HepG2 (cell line): Measurements from ENCODE around the gene FBF1. TPM values are rescaled to one million over a fixed set of nuclear protein-coding genes. Genes with fewer than 3 reads are reported as not detected.

Experiments used
- BHLHE40 ChIP-seq: IDR thresholded peaks from 2 replicates; pipeline ENCODE4 v1.6.1; 2011; ENCODE audit warnings: low read length, improper control_type of control experiment
- EED ChIP-seq: sonication (generic); formaldehyde crosslinking; IDR thresholded peaks from 2 replicates; pipeline ENCODE4 v1.5.0; 2020; ENCODE audit warnings: mild to moderate bottlenecking, missing genetic modification reagents
- FIP1L1 ChIP-seq: fragments of 200-400 bp; formaldehyde crosslinking; IDR thresholded peaks from 2 replicates; pipeline ENCODE4 v1.6.1; 2018; ENCODE audit warnings: low read depth, mild to moderate bottlenecking, low read length, moderate library complexity, borderline replicate concordance; ENCODE audit not compliant: insufficient read depth
- ISL2 ChIP-seq: sonication (generic); formaldehyde crosslinking; IDR thresholded peaks from 2 replicates; pipeline ENCODE4 v1.5.0; 2020; ENCODE audit warnings: missing genetic modification reagents
- KLF16 ChIP-seq, 2 experiments: sonication (generic) in 1 of 2; formaldehyde crosslinking in 1 of 2; IDR thresholded peaks; 2 replicates each; pipeline versions ENCODE4 v1.6.1 to v1.8.0; 2016 to 2023; ENCODE audit warnings: missing genetic modification reagents in 2 of 2, missing compliant biosample characterization in 1 of 2
- ZNF589 ChIP-seq: sonication (generic); formaldehyde crosslinking; conservative IDR thresholded peaks from 2 replicates; pipeline ENCODE4 v1.8.0; 2022; ENCODE audit warnings: mild to moderate bottlenecking, moderate library complexity, missing genetic modification reagents
- ZNF839 ChIP-seq: sonication (generic); formaldehyde crosslinking; IDR thresholded peaks from 2 replicates; pipeline ENCODE4 v1.4.0; 2020; ENCODE audit warnings: missing genetic modification reagents, mild to moderate bottlenecking, borderline replicate concordance
- ZSCAN9 ChIP-seq: IDR thresholded peaks from 2 replicates; pipeline ENCODE4 v1.6.1; 2016; ENCODE audit warnings: borderline replicate concordance
- polyA plus RNA-seq, 8 experiments: library from polyadenylated mRNA; depleted of rRNA in 3 of 8; stranded (reverse) in 7 of 8; unstranded in 1 of 8; fragments of >200 nt; fragmentation: Illumina TruSeq in 4 of 8; extraction: Trizol in 4 of 8; gene quantifications; 2 replicates each; pipeline versions ENCODE4 v1.2.1 to v1.2.3, GENCODE V29; 2011 to 2016; ENCODE audit warnings: low read depth in 4 of 8, missing spikeins in 1 of 8, mixed read lengths in 1 of 8; ENCODE audit not compliant: insufficient read depth in 1 of 8
- total RNA-seq, 5 experiments: library from RNA; depleted of rRNA; stranded (reverse); fragments of >200 nt; fragmentation: Illumina TruSeq; extraction: Trizol; gene quantifications; 2 replicates each; pipeline ENCODE4 v1.2.3, GENCODE V29; 2016; ENCODE audit warnings: low read depth in 1 of 5
- TF ChIP-seq, protein P1 (sequence below): sonication (generic); formaldehyde crosslinking; IDR thresholded peaks from 2 replicates; pipeline ENCODE4 v1.9.0; 2021; ENCODE audit warnings: mild to moderate bottlenecking, missing genetic modification reagents
- TF ChIP-seq, protein P2 (sequence below): IDR thresholded peaks from 2 replicates; pipeline ENCODE4 v1.6.1; 2012; ENCODE audit warnings: inconsistent platforms
- TF ChIP-seq, protein P3 (sequence below): IDR thresholded peaks from 2 replicates; pipeline ENCODE4 v1.6.1; 2016; ENCODE audit warnings: control low read depth
- TF ChIP-seq, protein P4 (sequence below): sonication (generic); formaldehyde crosslinking; IDR thresholded peaks from 2 replicates; pipeline ENCODE4 v1.5.0; 2020; ENCODE audit warnings: mild to moderate bottlenecking, missing genetic modification reagents
- TF ChIP-seq, protein P5 (sequence below): sonication (generic); formaldehyde crosslinking; IDR thresholded peaks from 2 replicates; pipeline ENCODE4 v1.4.0; 2020; ENCODE audit warnings: missing genetic modification reagents, mild to moderate bottlenecking, borderline replicate concordance

The FBF1 gene
- total and polyA plus RNA-seq, 2 of the 13 experiments (the other 11 are each of a cell fraction or from before 2014, with no cell fraction given), result 2.4 to 8.1 TPM

DNA sequence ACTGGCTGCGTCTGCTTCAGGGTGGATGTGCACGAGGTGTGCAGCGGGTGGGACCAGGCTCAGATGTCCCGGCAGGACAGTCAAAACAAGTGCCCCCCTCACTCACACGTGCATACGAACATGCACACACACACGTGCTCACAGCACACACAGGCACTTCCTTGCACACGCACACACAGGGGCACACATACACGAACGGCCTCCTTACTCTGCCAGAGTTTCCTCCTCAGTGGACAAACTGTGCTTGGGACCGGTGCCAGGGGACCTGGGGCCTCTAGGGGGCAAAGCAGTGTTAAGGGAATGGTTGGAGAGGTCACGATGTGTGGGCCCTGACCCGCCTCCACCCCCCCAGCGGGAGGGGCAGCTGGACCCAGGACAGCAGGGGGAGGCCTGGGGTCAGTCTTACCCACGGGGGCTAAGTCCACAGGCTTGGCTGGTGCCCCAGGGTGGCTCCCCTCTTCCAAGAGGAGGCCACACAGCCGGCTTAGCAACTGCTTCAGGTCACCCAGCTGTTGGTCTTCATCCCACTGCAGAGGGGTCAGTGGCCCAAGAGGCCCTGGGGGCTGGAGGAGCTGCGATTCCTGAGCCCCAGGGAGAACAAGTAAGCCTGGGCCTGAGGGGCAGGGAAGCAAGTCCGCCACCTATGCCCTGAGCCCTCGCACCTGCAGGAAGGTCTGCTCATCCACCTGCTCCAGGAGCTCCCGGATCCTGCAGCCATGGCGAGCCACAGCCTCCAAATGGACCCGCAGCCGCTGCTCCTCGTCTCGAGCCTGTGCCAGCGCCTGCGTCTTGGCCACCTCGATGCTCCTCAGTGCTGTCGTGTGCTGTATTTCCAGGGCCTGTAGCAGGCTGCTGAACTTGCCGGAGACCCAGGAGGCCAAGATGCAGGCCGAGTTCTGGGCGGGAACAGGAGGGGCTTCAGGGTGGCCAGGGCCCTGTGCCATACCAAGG is 49.0 kb downstream of the FBF1 start (continued):
- no peak for TF ChIP-seq ZSCAN9 (CRISPR knock-in tag)
- TF ChIP-seq ISL2 (CRISPR knock-in tag), result peak; percentile 88
- TF ChIP-seq, protein P1, sequence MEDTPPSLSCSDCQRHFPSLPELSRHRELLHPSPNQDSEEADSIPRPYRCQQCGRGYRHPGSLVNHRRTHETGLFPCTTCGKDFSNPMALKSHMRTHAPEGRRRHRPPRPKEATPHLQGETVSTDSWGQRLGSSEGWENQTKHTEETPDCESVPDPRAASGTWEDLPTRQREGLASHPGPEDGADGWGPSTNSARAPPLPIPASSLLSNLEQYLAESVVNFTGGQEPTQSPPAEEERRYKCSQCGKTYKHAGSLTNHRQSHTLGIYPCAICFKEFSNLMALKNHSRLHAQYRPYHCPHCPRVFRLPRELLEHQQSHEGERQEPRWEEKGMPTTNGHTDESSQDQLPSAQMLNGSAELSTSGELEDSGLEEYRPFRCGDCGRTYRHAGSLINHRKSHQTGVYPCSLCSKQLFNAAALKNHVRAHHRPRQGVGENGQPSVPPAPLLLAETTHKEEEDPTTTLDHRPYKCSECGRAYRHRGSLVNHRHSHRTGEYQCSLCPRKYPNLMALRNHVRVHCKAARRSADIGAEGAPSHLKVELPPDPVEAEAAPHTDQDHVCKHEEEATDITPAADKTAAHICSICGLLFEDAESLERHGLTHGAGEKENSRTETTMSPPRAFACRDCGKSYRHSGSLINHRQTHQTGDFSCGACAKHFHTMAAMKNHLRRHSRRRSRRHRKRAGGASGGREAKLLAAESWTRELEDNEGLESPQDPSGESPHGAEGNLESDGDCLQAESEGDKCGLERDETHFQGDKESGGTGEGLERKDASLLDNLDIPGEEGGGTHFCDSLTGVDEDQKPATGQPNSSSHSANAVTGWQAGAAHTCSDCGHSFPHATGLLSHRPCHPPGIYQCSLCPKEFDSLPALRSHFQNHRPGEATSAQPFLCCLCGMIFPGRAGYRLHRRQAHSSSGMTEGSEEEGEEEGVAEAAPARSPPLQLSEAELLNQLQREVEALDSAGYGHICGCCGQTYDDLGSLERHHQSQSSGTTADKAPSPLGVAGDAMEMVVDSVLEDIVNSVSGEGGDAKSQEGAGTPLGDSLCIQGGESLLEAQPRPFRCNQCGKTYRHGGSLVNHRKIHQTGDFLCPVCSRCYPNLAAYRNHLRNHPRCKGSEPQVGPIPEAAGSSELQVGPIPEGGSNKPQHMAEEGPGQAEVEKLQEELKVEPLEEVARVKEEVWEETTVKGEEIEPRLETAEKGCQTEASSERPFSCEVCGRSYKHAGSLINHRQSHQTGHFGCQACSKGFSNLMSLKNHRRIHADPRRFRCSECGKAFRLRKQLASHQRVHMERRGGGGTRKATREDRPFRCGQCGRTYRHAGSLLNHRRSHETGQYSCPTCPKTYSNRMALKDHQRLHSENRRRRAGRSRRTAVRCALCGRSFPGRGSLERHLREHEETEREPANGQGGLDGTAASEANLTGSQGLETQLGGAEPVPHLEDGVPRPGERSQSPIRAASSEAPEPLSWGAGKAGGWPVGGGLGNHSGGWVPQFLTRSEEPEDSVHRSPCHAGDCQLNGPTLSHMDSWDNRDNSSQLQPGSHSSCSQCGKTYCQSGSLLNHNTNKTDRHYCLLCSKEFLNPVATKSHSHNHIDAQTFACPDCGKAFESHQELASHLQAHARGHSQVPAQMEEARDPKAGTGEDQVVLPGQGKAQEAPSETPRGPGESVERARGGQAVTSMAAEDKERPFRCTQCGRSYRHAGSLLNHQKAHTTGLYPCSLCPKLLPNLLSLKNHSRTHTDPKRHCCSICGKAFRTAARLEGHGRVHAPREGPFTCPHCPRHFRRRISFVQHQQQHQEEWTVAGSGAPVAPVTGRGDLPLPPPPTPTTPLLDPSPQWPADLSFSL, result no peak
- TF ChIP-seq, protein P2, sequence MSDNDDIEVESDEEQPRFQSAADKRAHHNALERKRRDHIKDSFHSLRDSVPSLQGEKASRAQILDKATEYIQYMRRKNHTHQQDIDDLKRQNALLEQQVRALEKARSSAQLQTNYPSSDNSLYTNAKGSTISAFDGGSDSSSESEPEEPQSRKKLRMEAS, result peak; percentile 78
- peak in 1 of 2 experiments; percentile 82; a peak in 2 of 4 replicates for TF ChIP-seq KLF16 (CRISPR knock-in tag; IDR thresholded peaks at IDR 0.05)
- TF ChIP-seq, protein P3, sequence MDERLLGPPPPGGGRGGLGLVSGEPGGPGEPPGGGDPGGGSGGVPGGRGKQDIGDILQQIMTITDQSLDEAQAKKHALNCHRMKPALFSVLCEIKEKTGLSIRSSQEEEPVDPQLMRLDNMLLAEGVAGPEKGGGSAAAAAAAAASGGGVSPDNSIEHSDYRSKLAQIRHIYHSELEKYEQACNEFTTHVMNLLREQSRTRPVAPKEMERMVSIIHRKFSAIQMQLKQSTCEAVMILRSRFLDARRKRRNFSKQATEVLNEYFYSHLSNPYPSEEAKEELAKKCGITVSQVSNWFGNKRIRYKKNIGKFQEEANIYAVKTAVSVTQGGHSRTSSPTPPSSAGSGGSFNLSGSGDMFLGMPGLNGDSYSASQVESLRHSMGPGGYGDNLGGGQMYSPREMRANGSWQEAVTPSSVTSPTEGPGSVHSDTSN (CRISPR knock-in tag), result no peak
- no peak; the same call in 1 of the 2 replicates for TF ChIP-seq EED
- TF ChIP-seq, protein P4, sequence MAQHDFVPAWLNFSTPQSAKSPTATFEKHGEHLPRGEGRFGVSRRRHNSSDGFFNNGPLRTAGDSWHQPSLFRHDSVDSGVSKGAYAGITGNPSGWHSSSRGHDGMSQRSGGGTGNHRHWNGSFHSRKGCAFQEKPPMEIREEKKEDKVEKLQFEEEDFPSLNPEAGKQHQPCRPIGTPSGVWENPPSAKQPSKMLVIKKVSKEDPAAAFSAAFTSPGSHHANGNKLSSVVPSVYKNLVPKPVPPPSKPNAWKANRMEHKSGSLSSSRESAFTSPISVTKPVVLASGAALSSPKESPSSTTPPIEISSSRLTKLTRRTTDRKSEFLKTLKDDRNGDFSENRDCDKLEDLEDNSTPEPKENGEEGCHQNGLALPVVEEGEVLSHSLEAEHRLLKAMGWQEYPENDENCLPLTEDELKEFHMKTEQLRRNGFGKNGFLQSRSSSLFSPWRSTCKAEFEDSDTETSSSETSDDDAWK (CRISPR knock-in tag), result no peak
- TF ChIP-seq BHLHE40, result no peak; the same call in 1 of the 2 replicates
- peak; percentile 9; the same call in 1 of the 2 replicates for TF ChIP-seq ZNF589
- no peak; the same call in 1 of the 2 replicates for TF ChIP-seq ZNF839
- TF ChIP-seq FIP1L1, result no peak
- TF ChIP-seq, protein P5, sequence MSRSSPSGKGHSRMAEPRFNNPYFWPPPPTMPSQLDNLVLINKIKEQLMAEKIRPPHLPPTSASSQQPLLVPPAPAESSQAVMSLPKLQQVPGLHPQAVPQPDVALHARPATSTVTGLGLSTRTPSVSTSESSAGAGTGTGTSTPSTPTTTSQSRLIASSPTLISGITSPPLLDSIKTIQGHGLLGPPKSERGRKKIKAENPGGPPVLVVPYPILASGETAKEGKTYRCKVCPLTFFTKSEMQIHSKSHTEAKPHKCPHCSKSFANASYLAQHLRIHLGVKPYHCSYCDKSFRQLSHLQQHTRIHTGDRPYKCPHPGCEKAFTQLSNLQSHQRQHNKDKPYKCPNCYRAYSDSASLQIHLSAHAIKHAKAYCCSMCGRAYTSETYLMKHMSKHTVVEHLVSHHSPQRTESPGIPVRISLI, result peak; percentile 38; the same call in 1 of the 2 replicates
